Measurements from ENCODE around the gene C1QTNF3. TPM values are rescaled to one million over a fixed set of nuclear protein-coding genes. Genes with fewer than 3 reads are reported as not detected.

Gene C1QTNF3
- total and polyA plus RNA-seq, 2 donors (not counting 1 experiment from before 2014, with no cell fraction given): 6.6 to 11.9 TPM

DNA sequence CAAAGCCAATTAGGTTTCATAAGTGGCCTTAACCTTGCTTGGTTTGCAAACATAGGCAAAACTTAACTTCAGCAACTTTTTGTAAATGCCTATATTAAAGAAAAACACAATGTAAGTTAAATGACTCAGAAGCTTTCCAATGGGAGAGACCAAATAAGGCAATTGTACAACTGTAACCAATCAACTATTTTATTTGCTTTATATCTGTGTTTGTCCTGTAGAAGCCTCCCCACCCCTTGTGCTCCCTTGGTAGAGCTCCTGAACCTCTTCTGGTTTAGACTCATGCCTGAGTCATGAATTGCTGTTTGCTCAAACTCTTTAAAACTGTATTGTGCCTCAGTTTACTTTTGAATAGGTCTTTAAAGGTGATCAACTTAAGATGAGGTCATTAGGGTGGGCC lies 3.0 kb upstream of the C1QTNF3 start:
- Histone ChIP-seq H3K9ac (ENCODE audit: low read length) (no peak overlapping the region), H3K4me3 (ENCODE audit: control extremely low read depth in 1 of 5, extremely low read depth in 1 of 5, insufficient read depth in 1 of 5, low read depth in 2 of 5, low read length in 4 of 5) (no peak overlapping the region), H3K27ac (ENCODE audit: low read length in 2 of 2) (no peak overlapping the region), H4K20me1 (ENCODE audit: control insufficient read depth, insufficient read depth, low read length, poor library complexity, severe bottlenecking) (no peaks in the 10 kb centered on the region), H2AFZ (ENCODE audit: insufficient read depth, low read depth, low read length, poor library complexity, severe bottlenecking) (no peak overlapping the region), H3K4me2 (replicated peaks; ENCODE audit: low read depth, low read length, poor library complexity, severe bottlenecking) (no peak overlapping the region), H3K9me3 (ENCODE audit: control extremely low read depth in 1 of 3, control insufficient read depth in 2 of 3, insufficient read depth in 1 of 3, low read length in 2 of 3) (no peaks in the 10 kb centered on the region), H3K36me3 (replicated peaks in 1 of 2; ENCODE audit: control extremely low read depth in 1 of 2, control insufficient read depth in 1 of 2, extremely low read depth in 1 of 2, insufficient read depth in 2 of 2, low read length in 1 of 2) (peaks cover 0 to 7% of the 10 kb centered on the region in 2 experiments), H3K27me3 (replicated peaks in 1 of 4; ENCODE audit: control extremely low read depth in 1 of 4, control insufficient read depth in 3 of 4, insufficient read depth in 4 of 4, low read length in 3 of 4) (no peaks in the 10 kb centered on the region), H3K79me2 (ENCODE audit: control insufficient read depth, insufficient read depth, low read length) (no peaks in the 10 kb centered on the region), H3K4me1 (ENCODE audit: control insufficient read depth in 2 of 2, insufficient read depth in 2 of 2, low read length in 2 of 2) (peaks cover 12 to 14% of the 10 kb centered on the region in 2 donors)
- no peaks in the 10 kb centered on the region for H3K9me3 Mint-ChIP-seq (ENCODE audit: insufficient read depth)
- TF ChIP-seq, protein P1, sequence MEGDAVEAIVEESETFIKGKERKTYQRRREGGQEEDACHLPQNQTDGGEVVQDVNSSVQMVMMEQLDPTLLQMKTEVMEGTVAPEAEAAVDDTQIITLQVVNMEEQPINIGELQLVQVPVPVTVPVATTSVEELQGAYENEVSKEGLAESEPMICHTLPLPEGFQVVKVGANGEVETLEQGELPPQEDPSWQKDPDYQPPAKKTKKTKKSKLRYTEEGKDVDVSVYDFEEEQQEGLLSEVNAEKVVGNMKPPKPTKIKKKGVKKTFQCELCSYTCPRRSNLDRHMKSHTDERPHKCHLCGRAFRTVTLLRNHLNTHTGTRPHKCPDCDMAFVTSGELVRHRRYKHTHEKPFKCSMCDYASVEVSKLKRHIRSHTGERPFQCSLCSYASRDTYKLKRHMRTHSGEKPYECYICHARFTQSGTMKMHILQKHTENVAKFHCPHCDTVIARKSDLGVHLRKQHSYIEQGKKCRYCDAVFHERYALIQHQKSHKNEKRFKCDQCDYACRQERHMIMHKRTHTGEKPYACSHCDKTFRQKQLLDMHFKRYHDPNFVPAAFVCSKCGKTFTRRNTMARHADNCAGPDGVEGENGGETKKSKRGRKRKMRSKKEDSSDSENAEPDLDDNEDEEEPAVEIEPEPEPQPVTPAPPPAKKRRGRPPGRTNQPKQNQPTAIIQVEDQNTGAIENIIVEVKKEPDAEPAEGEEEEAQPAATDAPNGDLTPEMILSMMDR (IDR thresholded peaks at IDR 0.05): no peak
- no peak for TF ChIP-seq EZH2 (IDR thresholded peaks at IDR 0.05; ENCODE audit: borderline replicate concordance, insufficient read depth, low read depth, low read length, poor library complexity, severe bottlenecking)
- intact Hi-C loops (cut with micrococcal nuclease): no loop called here
- DNase-seq: no peak
- ATAC-seq (ENCODE audit: low read depth): no peak
- ChIA-PET CTCF (no interaction called here), POLR2A (no interaction called here)
- peaks cover 18% of the 10 kb centered on the region for H3K4me1 Mint-ChIP-seq
- no peaks in the 10 kb centered on the region for H3K27me3 Mint-ChIP-seq
- H3K4me3 Mint-ChIP-seq: no peak overlapping the region
- no peak overlapping the region for H3K27ac Mint-ChIP-seq

- peaks cover 0 to 2% of the 10 kb centered on the region in 2 experiments for H3K36me3 ChIP-seq (replicated peaks in 1 of 2; ENCODE audit: control extremely low read depth in 1 of 2, control insufficient read depth in 1 of 2, extremely low read depth in 1 of 2, insufficient read depth in 2 of 2, low read length in 1 of 2)
- H2AFZ ChIP-seq (ENCODE audit: insufficient read depth, low read depth, low read length, poor library complexity, severe bottlenecking): no peak overlapping the region
- Mint-ChIP-seq H3K4me3 (no peak overlapping the region), H3K27ac (no peak overlapping the region), H3K9me3 (ENCODE audit: insufficient read depth) (no peaks in the 10 kb centered on the region), H3K4me1 (peaks cover 18% of the 10 kb centered on the region), H3K27me3 (no peaks in the 10 kb centered on the region)
- TF ChIP-seq EZH2 (IDR thresholded peaks at IDR 0.05; ENCODE audit: borderline replicate concordance, insufficient read depth, low read depth, low read length, poor library complexity, severe bottlenecking): no peak
- TF ChIP-seq, protein P1 (IDR thresholded peaks at IDR 0.05): no peak
- H3K9ac ChIP-seq (ENCODE audit: low read length): no peak overlapping the region
- DNase-seq: no peak
- CTCF ChIA-PET: no interaction called here
- peaks cover 12 to 14% of the 10 kb centered on the region in 2 donors for H3K4me1 ChIP-seq (ENCODE audit: control insufficient read depth in 2 of 2, insufficient read depth in 2 of 2, low read length in 2 of 2)
- WGBS (ENCODE audit: insufficient coverage): 96% methylated on average over 3 of the region's 3 CpGs
- H3K4me3 ChIP-seq (ENCODE audit: control extremely low read depth in 1 of 5, extremely low read depth in 1 of 5, insufficient read depth in 1 of 5, low read depth in 2 of 5, low read length in 4 of 5): no peak overlapping the region
- no peaks in the 10 kb centered on the region for H4K20me1 ChIP-seq (ENCODE audit: control insufficient read depth, insufficient read depth, low read length, poor library complexity, severe bottlenecking)
- intact Hi-C loops (cut with micrococcal nuclease): no loop called here
- H3K27ac ChIP-seq (ENCODE audit: low read length in 2 of 2): no peak overlapping the region
- no peaks in the 10 kb centered on the region for H3K79me2 ChIP-seq (ENCODE audit: control insufficient read depth, insufficient read depth, low read length)
- no peak for ATAC-seq (ENCODE audit: low read depth)
- H3K4me2 ChIP-seq (replicated peaks; ENCODE audit: low read depth, low read length, poor library complexity, severe bottlenecking): no peak overlapping the region
- no peaks in the 10 kb centered on the region for H3K27me3 ChIP-seq (replicated peaks in 1 of 4; ENCODE audit: control extremely low read depth in 1 of 4, control insufficient read depth in 3 of 4, insufficient read depth in 4 of 4, low read length in 3 of 4)
- no peaks in the 10 kb centered on the region for H3K9me3 ChIP-seq (ENCODE audit: control extremely low read depth in 1 of 3, control insufficient read depth in 2 of 3, insufficient read depth in 1 of 3, low read length in 2 of 3)
- POLR2A ChIA-PET: no interaction called here
These were observed 2.0 kb upstream of the C1QTNF3 start for GRCh38 chr5:34045023-34045422.
